K562 (cell line): ENCODE data around the gene ZCCHC24. TPM values are rescaled to one million over a fixed set of nuclear protein-coding genes. Genes with fewer than 3 reads are reported as not detected.

ENCODE experiments used
- ATAC-seq: fragments of 200-7000 bp; cut with Tn5 transposase; 3 replicates; pipeline ENCODE4 v1.9.1; 2020; ENCODE audit warnings: moderate library complexity
- BruUV-seq: library from RNA; stranded (reverse); fragments of 400-500 nt; replicated peaks from 2 replicates; lab custom pipeline; 2021; lab: Mats Ljungman, UMichigan
- CTCF ChIA-PET: fragments of 300-600 bp; formaldehyde crosslinking; extraction: SDS; loops from one replicate; lab custom pipeline; 2021; ENCODE audit warnings: low intra/inter-chr PET ratio; lab: Yijun Ruan, JAX
- POLR2A ChIA-PET: fragments of 300-600, 350-650 bp; sonication (Branson Sonifier 250); formaldehyde crosslinking; extraction: SDS; loops from one replicate; lab custom pipeline; 2021; ENCODE audit warnings: antibody characterized with exemption, inconsistent platforms; lab: Yijun Ruan, JAX
- DNase-seq, 4 experiments: peaks; one replicate each; pipeline versions ENCODE4 v3.0.0 to v3.0.0-alpha.2; 2011 to 2018; ENCODE audit warnings: low spot score in 3 of 4, mixed read lengths in 3 of 4; ENCODE audit errors: extremely low read depth in 1 of 4
- FAIRE-seq: peaks from 2 replicates; lab custom pipeline; 2011; peaks lifted over from hg19 to GRCh38; lab: Jason Lieb, UNC
- H2AFZ ChIP-seq: 2 replicates; pipeline ENCODE4 v1.6.0; 2011; ENCODE audit warnings: low read depth, low read length, control low read depth, inconsistent platforms
- H3K27ac ChIP-seq: fragments of 200-600 bp; 3 replicates; pipeline ENCODE4 v1.8.0; 2011; ENCODE audit warnings: low read depth, mild to moderate bottlenecking, control low read depth, inconsistent platforms, low read length, moderate library complexity, mixed read lengths; ENCODE audit errors: extremely low read depth
- H3K27me3 ChIP-seq, 2 experiments: fragments of 300-600 bp in 1 of 2; 2 replicates in 1 of 2; 3 replicates in 1 of 2; pipeline versions ENCODE4 v1.6.0 to v1.8.0; 2011; ENCODE audit warnings: inconsistent platforms in 2 of 2, low read length in 2 of 2, mild to moderate bottlenecking in 1 of 2, mixed read lengths in 1 of 2, moderate library complexity in 1 of 2; ENCODE audit not compliant: control insufficient read depth in 2 of 2, insufficient read depth in 2 of 2
- H3K36me3 ChIP-seq: fragments of 300-600 bp; 3 replicates; pipeline ENCODE4 v1.8.0; 2011; ENCODE audit warnings: mild to moderate bottlenecking, low read length, inconsistent platforms; ENCODE audit not compliant: control insufficient read depth, insufficient read depth
- H3K4me1 ChIP-seq, 2 experiments: fragments of 200-600 bp in 1 of 2; replicated peaks in 1 of 2; 2 replicates in 1 of 2; 3 replicates in 1 of 2; pipeline versions ENCODE4 v1.5.1 to v1.8.0; 2011; ENCODE audit warnings: inconsistent platforms in 2 of 2, low read length in 2 of 2, mild to moderate bottlenecking in 1 of 2, mixed read lengths in 1 of 2, moderate library complexity in 1 of 2; ENCODE audit not compliant: control insufficient read depth in 2 of 2, insufficient read depth in 2 of 2
- H3K4me2 ChIP-seq: 2 replicates; pipeline ENCODE4 v1.6.1; 2011; ENCODE audit warnings: low read length, control low read depth, inconsistent platforms, mixed read lengths; ENCODE audit not compliant: insufficient read depth
- H3K4me3 ChIP-seq: fragments of 200-600 bp; sonication (generic), shearing (Covaris generic); 2 replicates; pipeline ENCODE4 v1.5.1; 2016; ENCODE audit warnings: control low read depth, inconsistent platforms
- H3K79me2 ChIP-seq: fragments of 200-600 bp; 3 replicates; pipeline ENCODE4 v1.8.0; 2011; ENCODE audit warnings: low read length, inconsistent platforms; ENCODE audit not compliant: control insufficient read depth, insufficient read depth
- H3K9ac ChIP-seq, 2 experiments: 2 replicates each; pipeline versions ENCODE4 v1.6.0 to v1.6.1; 2011; ENCODE audit warnings: low read depth in 2 of 2, low read length in 2 of 2, control low read depth in 1 of 2, inconsistent platforms in 1 of 2, mild to moderate bottlenecking in 1 of 2, mixed read lengths in 1 of 2; ENCODE audit not compliant: insufficient read depth in 1 of 2
- H3K9me1 ChIP-seq: one replicate; pipeline ENCODE4 v1.6.0; 2011; ENCODE audit warnings: inconsistent platforms, mild to moderate bottlenecking, low read length, moderate library complexity; ENCODE audit not compliant: control insufficient read depth, insufficient read depth
- H3K9me3 ChIP-seq: replicated peaks from 2 replicates; pipeline ENCODE4 v1.5.1; 2011; ENCODE audit warnings: low read depth, low read length, inconsistent platforms; ENCODE audit not compliant: control insufficient read depth, insufficient read depth
- H4K20me1 ChIP-seq: replicated peaks from 2 replicates; pipeline ENCODE4 v1.6.1; 2011; ENCODE audit warnings: low read length, inconsistent platforms, mixed read lengths; ENCODE audit not compliant: control insufficient read depth, insufficient read depth
- CCNT2 ChIP-seq: IDR thresholded peaks from 2 replicates; pipeline ENCODE4 v1.6.1; 2011; ENCODE audit warnings: borderline replicate concordance, low read depth, mild to moderate bottlenecking, moderate library complexity, mixed read lengths, low read length; ENCODE audit not compliant: insufficient read length; ENCODE audit errors: extremely low read depth
- ZBTB34 ChIP-seq: fragments of 250-450 bp; sonication (Bioruptor Pico); IDR thresholded peaks from 2 replicates; pipeline ENCODE4 v1.8.0; 2021; ENCODE audit warnings: mild to moderate bottlenecking, moderate library complexity
- ZBTB40 ChIP-seq, 2 experiments: fragments of 450-650 bp in 1 of 2; sonication (generic) in 1 of 2; formaldehyde crosslinking in 1 of 2; IDR thresholded peaks; 2 replicates each; pipeline versions ENCODE4 v1.7.1 to v1.9.0; 2016 to 2022; ENCODE audit warnings: inconsistent platforms in 1 of 2, mild to moderate bottlenecking in 1 of 2, missing genetic modification reagents in 1 of 2
- ZNF311 ChIP-seq: fragments of 250-450 bp; sonication (Bioruptor Pico); IDR thresholded peaks from 2 replicates; pipeline ENCODE4 v1.4.0; 2020; ENCODE audit warnings: mild to moderate bottlenecking, moderate library complexity
- WGBS: fragments of 100-300 bp; shearing (Covaris generic); methylation state at CpG from one replicate; pipeline ENCODE4 v1.1.6; 2016; ENCODE audit warnings: low coverage, mixed read lengths; ENCODE audit not compliant: insufficient coverage; ENCODE audit errors: missing lambda C conversion rate; 5-methylcytosine and 5-hydroxymethylcytosine counted together
- in situ Hi-C: fragments of 300-500 bp; cut with MboI; formaldehyde crosslinking; loops from 4 replicates; pipeline ENCODE4 v1.15.0; 2018; ENCODE audit warnings: inconsistent platforms, mixed read lengths
- intact Hi-C: fragments of 100-400 bp; cut with micrococcal nuclease; formaldehyde crosslinking; loops from 2 replicates; pipeline ENCODE4 v1.14.2; 2022
- polyA plus RNA-seq, 8 experiments: library from polyadenylated mRNA; depleted of rRNA in 4 of 8; stranded (reverse) in 5 of 8; unstranded in 3 of 8; fragments of >200 nt; fragmentation: Nextera tagmentation in 2 of 8; fragmentation: Illumina TruSeq in 1 of 8; extraction: Ambion mirVana in 2 of 8; extraction: Trizol in 1 of 8; gene quantifications; 2 replicates each; pipeline versions ENCODE4 v1.2.1 to v1.2.3, GENCODE V29; 2011 to 2014; ENCODE audit warnings: inconsistent platforms in 1 of 8, missing spikeins in 1 of 8
- total RNA-seq, 7 experiments: library from RNA; depleted of rRNA in 6 of 7; stranded (reverse); fragments of >200 nt in 6 of 7; fragmentation: Illumina TruSeq in 2 of 7; extraction: Trizol in 2 of 7; gene quantifications; 2 replicates each; pipeline versions ENCODE4 v1.2.1 to v1.2.3, GENCODE V29; 2011 to 2021; ENCODE audit warnings: low replicate concordance in 1 of 7

Gene ZCCHC24
- total and polyA plus RNA-seq, 9 of the 15 experiments (the other 6 are each of a cell fraction or from before 2014, with no cell fraction given): 0.84 to 11.0 (median 4.6) TPM

GRCh38 chr10:79430325-79430905, 15.0 kb downstream of the ZCCHC24 start:
- WGBS: 61% methylated on average over 6 of the region's 6 CpGs
- CTCF ChIA-PET: no interaction called here
- no peaks in the 10 kb centered on the region; the same call in 2 of the 3 replicates for H3K36me3 ChIP-seq
- no peak overlapping the region for H3K4me3 ChIP-seq
- no TSS peak for BruUV-seq
- no peaks in the 10 kb centered on the region for H3K79me2 ChIP-seq
- peaks cover 8% of the 10 kb centered on the region; the same call in 1 of the 2 replicates for H4K20me1 ChIP-seq
- peaks cover 3% of the 10 kb centered on the region for H3K9me1 ChIP-seq
- intact Hi-C loops (no loop called here), in situ Hi-C loops (no loop called here)
- no peak for ATAC-seq
- POLR2A ChIA-PET: interaction anchor here (0.5 to 2.3 kb wide), 4 partner anchors 11 to 1036 kb away, joined by 3 to 11 read pairs (median 8); partner anchors contain the start of gene ZCCHC24
- DNase-seq: no peak
- no peak for FAIRE-seq
- H3K9ac ChIP-seq: no peak overlapping the region
- no peak overlapping the region for H2AFZ ChIP-seq
- no peak overlapping the region for H3K27ac ChIP-seq
- H3K27me3 ChIP-seq: no peaks in the 10 kb centered on the region
- no peak overlapping the region for H3K4me2 ChIP-seq
- no peaks in the 10 kb centered on the region for H3K9me3 ChIP-seq
- H3K4me1 ChIP-seq: peaks cover 11 to 17% of the 10 kb centered on the region in 2 experiments
- TF ChIP-seq ZBTB34 (CRISPR knock-in tag) (no peak), ZNF311 (no peak), ZBTB40 (IDR thresholded peaks at IDR 0.05) (no peak), ZBTB40 (CRISPR knock-in tag; IDR thresholded peaks at IDR 0.05) (no peak), CCNT2 (no peak)
